ENCODE measurements around the gene MKRN2OS. TPM values are rescaled to one million over a fixed set of nuclear protein-coding genes. Genes with fewer than 3 reads are reported as not detected.
"Not testable (repeated sequence)": the region's sequence is repeated elsewhere in the genome, so short reads cannot be mapped to it uniquely, and the experiment has no call there.

Gene MKRN2OS
- total RNA-seq, 4 donors from 2014 or later: not detected

DNA sequence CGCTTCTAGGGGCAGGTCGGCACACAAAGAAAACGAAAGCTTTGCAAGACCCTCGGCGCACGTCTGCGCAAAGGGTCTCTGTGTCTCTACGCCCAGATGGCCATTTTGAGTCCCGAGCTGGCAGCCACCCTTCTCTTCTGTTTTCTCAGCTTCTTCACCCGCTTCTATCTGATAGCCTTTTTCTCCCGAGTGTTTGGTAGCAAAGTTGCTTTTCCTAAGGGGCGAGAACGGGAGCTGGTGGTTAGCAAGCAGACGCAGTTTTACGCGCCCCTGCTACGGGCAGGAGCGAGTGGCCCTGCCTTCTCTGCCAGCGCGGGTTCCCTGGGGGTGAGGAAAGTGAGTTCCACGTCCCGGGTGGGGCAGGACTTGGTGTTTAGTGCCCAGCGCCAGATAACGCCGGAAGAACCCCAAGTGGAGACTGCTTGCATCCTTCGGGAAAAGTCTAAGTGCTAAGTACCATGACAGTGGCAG, 8.7 kb upstream of the MKRN2OS start:
- Histone ChIP-seq H3K4me3 (peak overlapping the region; percentile 30 to 37), H3K27me3 (no peaks in the 10 kb centered on the region), H3K27ac (no peak overlapping the region), H3K9me3 (no peaks in the 10 kb centered on the region), H3K36me3 (no peaks in the 10 kb centered on the region), H3K4me1 (no peaks in the 10 kb centered on the region)
- intact Hi-C loops (cut with DNase I; ENCODE audit: low total_unique reads): no loop called here
- DNase-seq: peak in 1 of 2 donors; percentile 22
- TF ChIP-seq, protein P1, sequence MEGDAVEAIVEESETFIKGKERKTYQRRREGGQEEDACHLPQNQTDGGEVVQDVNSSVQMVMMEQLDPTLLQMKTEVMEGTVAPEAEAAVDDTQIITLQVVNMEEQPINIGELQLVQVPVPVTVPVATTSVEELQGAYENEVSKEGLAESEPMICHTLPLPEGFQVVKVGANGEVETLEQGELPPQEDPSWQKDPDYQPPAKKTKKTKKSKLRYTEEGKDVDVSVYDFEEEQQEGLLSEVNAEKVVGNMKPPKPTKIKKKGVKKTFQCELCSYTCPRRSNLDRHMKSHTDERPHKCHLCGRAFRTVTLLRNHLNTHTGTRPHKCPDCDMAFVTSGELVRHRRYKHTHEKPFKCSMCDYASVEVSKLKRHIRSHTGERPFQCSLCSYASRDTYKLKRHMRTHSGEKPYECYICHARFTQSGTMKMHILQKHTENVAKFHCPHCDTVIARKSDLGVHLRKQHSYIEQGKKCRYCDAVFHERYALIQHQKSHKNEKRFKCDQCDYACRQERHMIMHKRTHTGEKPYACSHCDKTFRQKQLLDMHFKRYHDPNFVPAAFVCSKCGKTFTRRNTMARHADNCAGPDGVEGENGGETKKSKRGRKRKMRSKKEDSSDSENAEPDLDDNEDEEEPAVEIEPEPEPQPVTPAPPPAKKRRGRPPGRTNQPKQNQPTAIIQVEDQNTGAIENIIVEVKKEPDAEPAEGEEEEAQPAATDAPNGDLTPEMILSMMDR (IDR thresholded peaks at IDR 0.05): no peak
- TF ChIP-seq POLR2A (IDR thresholded peaks at IDR 0.05): no peak

DNA sequence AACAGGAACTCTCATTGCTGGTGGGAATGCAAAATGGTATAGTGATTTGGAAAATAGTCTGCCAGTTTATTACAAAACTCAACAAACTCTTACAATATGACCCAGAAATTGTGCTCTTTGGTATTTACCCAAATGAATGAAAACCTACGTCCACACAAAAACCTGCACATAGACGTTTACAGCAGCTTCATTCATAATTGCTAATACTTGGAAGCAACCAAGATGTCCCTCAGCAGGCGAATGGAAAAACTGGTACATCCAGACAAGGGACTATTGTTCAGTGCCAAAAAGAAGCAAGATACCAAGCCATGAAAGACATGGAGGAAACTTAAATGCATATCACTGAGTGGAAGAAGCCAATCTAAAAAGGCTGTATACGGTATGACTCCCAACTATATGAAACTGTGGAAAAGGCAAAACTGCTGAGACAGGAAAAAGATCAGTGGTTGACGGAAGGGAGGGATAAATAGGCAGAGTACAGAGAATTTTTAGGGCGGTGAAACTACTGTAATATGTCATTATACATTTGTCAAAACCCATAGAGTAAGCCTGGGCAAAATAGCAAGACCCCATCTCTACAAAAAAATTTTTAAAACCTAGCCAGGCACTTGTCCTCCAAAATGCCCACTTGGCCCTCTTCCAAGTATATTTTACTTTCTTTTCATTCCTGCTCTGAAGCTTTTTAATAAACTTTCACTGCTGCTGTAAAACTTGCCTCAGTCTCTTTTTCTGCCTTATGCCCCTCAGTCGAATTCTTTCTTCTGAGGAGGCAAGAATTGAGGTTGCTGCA, 4.9 kb upstream of the MKRN2OS start:
- Histone ChIP-seq H3K4me3 (no peak overlapping the region), H3K9me3 (no peaks in the 10 kb centered on the region), H3K4me1 (no peaks in the 10 kb centered on the region), H3K27me3 (no peaks in the 10 kb centered on the region), H3K27ac (no peak overlapping the region), H3K36me3 (no peaks in the 10 kb centered on the region)
- DNase-seq: no peak
- TF ChIP-seq, protein P1 (IDR thresholded peaks at IDR 0.05): no peak
- no peak for TF ChIP-seq POLR2A (IDR thresholded peaks at IDR 0.05)
- intact Hi-C loops (cut with DNase I; ENCODE audit: low total_unique reads): no loop called here

DNA sequence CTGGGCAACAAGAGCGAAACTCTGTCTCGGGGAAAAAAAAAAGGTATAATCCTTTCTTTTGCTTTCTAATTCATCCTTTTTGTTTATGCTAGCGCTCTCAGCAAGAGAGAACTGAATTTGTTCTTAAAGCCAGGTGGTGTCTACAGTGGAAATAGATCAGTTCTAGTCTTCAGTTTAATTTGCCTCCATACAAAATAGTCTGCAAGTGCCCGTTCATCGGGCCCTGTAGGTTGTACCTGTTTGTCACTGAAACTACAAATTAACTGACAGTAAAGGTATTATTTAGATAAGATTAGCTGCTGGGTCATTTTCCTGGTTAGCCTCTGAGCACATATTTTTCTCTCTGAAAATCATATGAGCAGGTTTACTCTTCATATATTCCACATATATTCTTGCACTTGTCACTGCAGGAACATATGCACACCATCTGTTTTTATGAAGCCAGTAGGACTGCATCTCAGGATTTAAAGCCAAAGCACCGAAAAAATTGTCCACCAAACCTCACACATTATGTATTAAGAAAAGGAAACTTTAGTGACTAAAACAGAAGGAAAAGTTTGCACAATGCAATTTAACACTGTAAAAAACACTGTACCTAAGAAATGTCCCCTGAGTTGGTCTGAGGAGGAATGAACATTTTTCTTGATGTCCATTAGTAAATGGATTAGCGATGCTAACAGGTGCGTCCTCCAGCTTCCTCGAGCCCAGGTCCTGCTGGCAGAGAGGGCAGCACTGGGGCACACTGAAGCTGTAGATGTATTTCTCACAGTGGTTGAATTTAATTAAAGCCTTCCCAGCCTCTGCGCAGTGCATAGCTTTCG, 437 bp downstream of the MKRN2OS start:
- TF ChIP-seq, protein P1 (IDR thresholded peaks at IDR 0.05): no peak
- no peak for TF ChIP-seq POLR2A (IDR thresholded peaks at IDR 0.05)
- no peak for DNase-seq
- no peak overlapping the region for H3K4me3 ChIP-seq
- no peaks in the 10 kb centered on the region for H3K9me3 ChIP-seq
- H3K27ac ChIP-seq: no peak overlapping the region
- no peaks in the 10 kb centered on the region for H3K4me1 ChIP-seq
- H3K27me3 ChIP-seq: no peaks in the 10 kb centered on the region
- intact Hi-C loops (cut with DNase I; ENCODE audit: low total_unique reads): no loop called here
- H3K36me3 ChIP-seq: no peaks in the 10 kb centered on the region

DNA sequence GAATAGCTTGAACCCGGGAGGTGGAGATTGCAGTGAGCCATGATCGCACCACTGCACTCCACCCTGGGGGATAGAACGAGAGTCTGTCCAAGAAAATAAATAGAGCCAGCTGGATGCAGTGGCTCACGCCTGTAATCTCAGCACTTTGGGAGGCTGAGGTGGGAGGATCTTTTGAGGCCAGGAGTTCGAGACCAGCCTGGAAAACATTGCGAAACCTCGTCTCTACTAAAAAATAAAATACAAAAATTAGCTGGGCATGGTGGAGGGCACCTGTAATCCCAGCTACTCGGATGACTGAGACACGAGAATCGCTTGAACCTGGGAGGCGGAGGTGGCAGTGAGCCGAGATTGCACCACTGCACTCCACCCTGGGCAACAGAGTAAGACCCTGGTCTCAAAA, 1.8 kb downstream of the MKRN2OS start:
- DNase-seq; intact Hi-C loops (cut with DNase I; ENCODE audit: low total_unique reads); H3K36me3 ChIP-seq; H3K4me1 ChIP-seq; H3K4me3 ChIP-seq; H3K27ac ChIP-seq; H3K9me3 ChIP-seq; H3K27me3 ChIP-seq: not testable (repeated sequence)

DNA sequence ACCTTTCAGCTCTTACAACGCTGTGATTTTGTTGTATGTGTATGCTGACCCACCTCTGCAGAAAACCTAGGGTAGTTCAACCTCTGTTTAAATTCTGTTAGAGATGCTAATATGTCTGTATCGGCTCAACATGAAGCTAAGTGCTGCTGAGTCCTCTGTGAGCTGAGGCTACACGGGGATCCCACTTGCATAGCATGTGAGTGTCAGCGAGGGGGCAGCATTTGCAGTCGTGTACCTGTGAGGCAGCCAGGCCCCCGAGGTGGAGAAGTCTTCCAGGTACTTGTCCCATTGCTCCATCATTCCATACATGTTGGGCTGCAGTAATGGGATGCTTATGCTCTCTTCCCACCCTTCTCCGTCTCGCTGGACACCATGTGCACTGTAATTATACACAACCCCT, 3.7 kb downstream of the MKRN2OS start:
- intact Hi-C loops (cut with DNase I; ENCODE audit: low total_unique reads): no loop called here
- TF ChIP-seq, protein P1 (IDR thresholded peaks at IDR 0.05): peak in 3 of 4 experiments; percentile 7 to 12 (median 7)
- TF ChIP-seq POLR2A (IDR thresholded peaks at IDR 0.05): no peak
- DNase-seq: no peak
- Histone ChIP-seq H3K4me1 (no peaks in the 10 kb centered on the region), H3K4me3 (no peak overlapping the region), H3K9me3 (no peaks in the 10 kb centered on the region), H3K36me3 (no peaks in the 10 kb centered on the region), H3K27me3 (no peaks in the 10 kb centered on the region), H3K27ac (no peak overlapping the region)
